GM19395 (cell line): ENCODE data around the gene RIPK4.
"Not testable (repeated sequence)": the region's sequence is repeated elsewhere in the genome, so short reads cannot be mapped to it uniquely, and the experiment has no call there.

Source experiments
- ATAC-seq: cut with Tn5 transposase; IDR thresholded peaks from one replicate; pipeline ENCODE4 v1.9.1; 2021; ENCODE audit warnings: mild to moderate bottlenecking, moderate library complexity; ENCODE audit not compliant: unreplicated experiment

RIPK4 gene

DNA sequence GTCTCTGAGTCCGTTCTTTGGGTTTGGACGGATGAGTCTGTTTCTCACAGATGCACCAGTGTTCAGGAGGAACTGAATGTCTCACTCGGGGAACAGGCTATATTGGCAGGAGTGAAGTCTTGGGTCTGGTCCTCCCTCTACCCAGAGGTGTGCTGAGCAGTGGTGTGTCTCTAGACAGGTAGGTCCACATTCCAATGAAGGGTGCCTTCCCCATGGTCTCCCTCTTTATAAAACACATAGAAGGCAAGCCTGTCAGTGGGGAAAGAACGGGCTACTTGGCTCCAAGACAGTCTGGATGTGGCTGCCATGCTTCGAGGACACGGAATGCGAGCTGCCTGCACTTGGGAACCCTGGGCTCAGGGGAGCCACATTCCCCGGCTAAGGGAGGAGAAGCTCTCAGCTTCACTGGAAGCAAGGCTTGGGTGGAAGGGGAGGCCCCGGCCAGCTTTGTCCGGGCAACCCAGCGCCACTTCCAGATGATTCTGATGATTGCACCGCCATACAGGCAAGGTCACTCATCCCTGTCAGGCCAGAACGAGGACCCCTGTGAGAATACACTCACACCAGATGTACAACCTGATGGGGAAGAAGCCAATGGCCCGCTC is 29.7 kb upstream of the RIPK4 start:
- ATAC-seq: no peak

DNA sequence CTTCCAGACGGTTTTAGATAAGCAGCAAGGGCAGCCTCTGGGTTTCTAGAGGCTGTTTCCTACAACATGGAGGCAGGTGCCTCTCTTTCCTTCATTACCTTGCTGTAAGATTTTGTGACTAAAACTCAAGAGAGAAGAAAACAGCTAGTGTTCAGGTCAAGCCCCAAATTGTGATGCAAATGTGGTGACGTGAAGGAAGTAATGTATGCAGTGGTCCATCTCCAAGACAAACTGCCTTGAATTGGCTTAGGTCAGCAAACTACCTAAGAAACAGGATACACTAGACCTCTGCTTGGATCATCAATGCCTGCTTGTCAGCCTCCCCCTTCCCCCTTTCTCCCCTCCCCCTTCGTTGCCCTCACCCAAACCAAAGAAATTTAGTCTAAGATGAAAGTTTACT is 28.9 kb upstream of the RIPK4 start:
- no peak for ATAC-seq

DNA sequence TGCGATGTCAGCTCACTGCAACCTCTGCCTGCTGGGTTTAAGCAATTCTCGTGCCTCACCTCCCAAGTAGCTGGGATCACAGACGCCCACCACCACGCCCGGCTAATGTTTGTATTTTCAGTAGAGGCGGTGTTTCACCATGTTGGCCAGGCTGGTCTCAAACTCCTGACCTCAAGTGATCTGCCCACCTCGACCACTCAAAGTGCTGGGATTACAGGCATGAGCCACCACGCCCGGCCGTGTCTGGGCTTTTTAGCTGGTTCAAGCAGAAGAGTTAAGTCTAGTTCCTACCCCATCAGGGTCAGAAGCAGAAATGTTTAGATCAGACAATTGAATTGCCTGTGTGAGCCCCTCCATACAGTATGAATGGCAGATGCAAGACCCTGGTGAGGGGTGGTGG is 27.7 kb upstream of the RIPK4 start:
- ATAC-seq: no peak

DNA sequence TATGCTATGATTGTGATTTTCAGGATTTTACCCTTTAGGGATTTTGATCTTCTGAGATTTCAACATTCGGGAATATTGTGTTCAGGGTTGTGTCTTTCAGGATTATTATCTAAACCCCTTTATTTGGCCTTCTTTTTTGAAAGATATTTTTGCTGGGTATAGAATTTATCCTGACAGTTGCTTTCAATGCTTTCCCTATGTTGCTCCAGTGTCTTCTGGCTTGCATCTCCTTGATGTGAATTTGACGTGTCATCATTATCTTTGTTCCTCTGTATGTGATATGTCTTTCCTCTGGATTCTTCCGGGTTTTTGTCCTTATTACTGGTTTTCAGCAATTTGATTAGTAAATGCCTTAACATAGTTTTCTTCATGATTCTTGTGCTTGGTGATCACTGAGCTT is 25.9 kb upstream of the RIPK4 start:
- ATAC-seq: no peak

DNA sequence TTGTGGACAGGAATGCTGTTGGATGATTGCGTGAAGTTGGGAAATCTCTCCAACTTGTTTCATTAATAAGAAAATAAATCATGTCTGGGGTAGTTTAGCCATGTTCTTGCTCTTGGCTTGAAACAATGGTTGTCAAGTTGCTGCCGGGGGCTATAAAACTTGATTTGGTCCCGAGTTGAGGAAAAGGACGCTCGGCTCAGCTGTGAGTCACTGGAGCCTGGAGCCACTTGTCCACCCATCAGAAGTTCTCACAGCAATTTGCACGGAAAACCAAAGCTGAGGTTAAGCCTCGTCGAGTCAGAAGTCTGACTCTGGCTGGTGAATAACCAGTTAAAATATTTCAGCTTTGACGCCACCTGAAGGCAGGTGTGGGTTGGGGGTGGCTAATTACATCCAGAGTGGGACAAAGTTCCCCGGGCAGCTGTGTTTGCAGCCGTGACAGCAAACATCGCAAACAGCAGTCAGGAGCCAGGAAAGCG is 19.7 kb upstream of the RIPK4 start:
- no peak for ATAC-seq

DNA sequence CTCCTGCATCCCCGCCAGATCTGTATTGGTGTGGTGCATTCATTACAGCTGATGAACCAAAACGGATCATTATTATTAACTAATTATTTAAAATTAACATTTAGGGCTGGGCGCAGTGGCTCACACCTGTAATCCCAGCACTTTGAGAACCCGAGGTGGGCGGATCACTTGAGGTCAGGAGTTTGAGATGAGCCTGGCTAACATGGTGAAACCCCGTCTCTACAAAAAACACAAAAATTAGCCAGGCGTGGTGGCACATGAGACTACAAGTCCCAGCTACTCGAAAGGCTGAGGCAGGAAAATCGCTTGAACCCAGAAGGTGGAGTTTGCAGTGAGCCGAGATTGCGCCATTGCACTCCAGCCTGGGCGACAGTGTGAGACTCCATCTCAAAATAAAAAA is 18.4 kb upstream of the RIPK4 start:
- ATAC-seq: not testable (repeated sequence)

DNA sequence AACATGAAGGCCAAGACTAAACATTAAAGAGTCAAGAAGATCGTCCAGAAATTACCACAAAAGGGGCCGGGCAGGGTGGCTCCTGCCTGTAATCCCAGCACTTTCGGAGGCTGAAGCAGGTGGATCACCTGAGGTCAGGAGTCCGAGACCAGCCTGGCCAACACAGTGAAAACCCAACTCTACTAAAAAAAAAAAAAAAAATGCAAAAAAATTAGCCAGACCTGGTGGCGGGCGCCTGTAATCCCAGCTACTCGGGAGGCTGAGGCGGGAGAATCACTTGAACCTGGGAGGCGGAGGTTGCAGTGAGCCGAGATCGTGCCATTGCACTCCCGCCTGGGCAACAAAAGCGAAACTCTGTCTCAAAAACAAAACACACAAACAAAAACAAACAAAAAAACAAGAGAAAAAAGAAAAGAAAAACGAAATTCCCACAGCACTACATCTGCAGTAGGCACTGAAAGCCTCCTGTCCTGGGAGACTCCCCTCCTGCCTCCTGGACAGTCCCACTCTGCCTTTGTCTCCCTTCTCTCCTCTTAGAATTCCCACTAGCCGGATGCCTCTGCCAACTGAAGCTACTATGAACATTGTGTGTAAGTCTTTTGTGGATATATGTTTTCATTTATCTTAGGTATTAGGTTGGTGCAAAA is 17.7 kb upstream of the RIPK4 start:
- ATAC-seq: no peak

DNA sequence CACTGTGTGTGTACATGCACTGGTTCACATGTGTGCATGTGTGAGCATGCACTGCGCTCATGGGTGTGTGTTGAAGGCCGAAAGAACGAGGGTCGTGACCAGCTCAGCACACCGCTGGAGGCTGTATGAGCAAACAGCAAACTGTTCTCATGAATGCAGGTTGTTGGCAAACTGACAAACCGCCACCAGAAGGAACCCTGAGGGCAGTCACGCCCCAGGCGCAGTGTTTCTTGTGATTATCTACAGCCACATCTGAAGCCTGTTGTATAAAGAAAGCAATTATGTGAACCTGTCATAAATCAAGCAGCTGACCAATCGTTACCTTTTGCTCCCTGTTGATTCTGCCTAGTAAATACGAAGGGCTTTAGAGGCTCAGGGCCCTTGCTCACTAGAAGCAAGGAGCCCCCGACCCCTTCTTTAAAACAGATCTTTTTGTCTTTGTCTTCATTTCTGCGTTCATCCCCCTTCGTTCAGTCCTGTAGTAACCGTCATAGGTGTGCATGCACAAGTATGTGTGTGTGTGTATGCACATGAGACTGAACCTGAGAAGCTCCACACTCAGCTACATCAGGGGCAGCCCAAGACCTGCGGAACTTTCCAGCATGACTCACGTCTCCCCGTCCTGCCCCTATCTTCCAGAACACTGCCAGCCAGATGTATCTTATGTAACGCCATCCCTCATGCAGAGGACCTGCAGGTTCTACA is 16.8 kb upstream of the RIPK4 start:
- no peak for ATAC-seq

DNA sequence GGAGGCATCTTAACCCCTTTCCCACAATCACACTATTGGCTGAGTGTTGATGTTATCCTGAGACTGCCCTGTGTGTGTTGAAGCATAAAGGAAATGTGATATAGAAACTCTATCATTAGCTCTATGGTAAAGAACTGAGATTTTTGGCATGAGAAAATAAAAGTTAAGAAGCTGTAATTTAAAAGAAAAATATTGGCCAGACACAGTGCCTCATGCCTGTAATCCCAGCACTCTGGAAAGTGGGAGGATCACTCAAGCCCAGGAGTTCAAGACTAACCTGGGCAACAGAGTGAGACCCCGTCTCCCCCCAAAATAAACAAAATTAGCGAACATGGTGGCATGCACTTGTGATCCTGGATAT is 14.2 kb upstream of the RIPK4 start:
- ATAC-seq: no peak

DNA sequence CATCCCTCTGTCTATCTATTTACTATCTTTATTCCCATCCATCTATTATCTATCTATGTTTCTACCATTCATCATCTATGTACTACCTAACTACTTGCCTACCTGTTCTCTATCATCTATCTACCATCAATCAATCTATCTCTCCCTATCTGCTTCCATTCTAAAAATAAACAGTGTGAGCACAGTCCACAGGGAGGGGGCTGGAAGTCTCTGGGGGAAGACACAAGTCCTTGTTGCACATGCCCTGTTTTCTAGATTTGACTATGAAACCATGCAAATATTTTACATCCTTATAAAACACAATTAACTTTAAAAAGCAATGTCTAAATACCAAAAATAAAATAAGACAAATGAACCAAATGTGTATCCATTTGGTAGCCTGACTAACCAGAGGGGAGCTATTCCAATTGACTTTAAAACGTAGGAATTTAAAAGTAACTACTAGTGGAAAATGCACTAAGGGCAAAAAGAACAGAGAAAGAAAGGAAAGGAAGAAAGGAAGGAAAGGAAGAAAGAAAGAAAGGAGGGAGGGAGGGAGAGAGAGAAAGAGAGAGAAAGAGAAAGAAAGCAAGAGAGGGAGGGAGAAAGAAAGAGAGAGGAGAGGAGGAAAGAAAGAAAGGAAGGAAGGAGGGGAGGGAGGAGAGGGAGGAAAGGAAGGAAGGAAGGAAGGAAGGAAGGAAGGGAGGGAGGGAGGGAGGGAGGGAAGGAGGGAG is 13.6 kb upstream of the RIPK4 start:
- no peak for ATAC-seq

DNA sequence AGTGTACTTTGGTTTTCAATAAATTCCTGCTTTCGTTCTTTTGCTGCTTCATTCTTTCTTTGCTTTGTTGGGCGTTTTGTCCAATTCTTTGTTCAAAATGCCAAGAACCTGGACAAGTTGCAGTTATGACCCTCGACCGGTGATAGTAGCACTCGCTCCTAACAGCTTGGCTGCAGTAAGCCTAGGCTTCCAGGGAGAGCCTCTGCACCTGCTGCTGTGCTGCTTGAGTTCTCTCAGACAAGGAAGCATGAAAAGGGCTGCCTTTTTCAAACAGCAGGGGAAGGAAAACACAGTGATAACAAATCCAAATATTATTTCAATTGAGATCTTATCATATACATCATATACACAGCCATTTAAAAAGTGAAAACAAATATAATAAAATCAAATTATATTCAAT is 12.8 kb upstream of the RIPK4 start:
- no peak for ATAC-seq

DNA sequence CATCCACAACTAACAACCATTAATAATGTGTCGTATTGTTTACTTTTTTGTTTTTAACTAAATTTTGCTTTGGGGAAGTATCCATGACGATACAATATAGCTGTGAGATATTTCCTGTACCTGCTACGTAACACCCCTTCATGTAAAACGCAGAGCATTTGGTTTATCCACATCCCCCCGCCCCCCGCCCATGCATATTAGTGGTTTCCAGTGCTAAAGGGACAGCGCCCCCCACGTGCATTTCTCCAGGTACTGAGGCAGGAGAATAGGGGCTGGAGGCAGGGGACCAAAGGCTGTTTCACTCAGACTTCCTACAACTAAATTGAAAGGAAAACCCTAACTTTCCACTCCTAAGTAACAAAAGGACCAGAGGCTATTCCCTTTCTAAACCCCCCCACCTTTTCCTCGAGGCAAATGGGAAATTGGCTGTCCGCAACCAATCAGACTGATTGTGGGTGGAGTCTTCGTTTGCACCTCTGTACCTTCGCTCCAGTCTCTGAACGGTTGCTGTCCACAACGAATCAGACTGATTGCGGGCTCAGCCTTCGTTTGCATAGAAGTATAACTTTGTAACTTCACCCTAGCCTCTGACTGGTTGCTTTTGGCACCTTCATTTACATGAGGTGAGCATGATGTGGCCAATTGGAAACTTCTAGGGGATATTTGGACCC is 12.2 kb upstream of the RIPK4 start:
- no peak for ATAC-seq

DNA sequence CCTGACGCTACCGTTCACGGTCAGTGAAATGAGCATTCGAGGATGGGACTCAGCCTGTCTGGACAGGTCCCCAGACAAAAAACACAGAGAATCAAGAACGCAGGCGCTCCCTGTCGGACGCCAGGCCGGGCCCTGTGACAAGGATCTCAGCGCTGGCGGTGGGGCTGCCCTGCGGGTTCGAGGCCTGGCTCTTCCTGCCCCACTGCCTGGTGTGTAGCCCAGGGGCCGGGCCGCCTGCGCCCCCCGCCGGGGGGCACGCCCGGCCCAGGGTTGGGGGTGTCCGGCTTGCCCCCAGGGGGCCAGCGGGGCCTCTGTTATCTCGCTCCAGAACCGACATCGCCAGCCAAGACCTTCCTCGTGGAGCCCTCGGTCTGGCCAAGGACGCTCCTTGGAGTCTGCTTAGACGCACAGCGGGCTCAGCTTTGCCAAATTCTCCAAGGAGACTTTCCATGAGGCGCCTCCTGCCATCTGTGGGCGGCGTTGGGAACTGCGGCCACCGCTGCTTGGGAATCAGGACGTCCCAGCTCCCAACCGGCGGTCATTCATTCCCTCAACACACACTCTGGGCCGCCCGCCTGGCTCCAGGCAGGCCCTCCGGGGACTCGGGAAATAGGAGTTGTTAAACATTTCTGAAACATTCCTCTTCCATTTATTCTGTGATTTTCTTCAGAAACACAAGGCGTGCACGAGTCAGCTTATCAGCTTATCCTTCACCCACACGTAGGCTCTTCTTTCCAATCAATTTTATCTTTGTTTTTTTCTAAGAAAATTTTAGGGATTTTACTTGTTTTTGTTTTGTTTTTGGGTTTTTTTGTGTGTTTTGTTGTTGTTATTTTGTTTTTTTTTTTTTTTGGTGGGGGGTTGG is 11.3 kb upstream of the RIPK4 start:
- no peak for ATAC-seq

DNA sequence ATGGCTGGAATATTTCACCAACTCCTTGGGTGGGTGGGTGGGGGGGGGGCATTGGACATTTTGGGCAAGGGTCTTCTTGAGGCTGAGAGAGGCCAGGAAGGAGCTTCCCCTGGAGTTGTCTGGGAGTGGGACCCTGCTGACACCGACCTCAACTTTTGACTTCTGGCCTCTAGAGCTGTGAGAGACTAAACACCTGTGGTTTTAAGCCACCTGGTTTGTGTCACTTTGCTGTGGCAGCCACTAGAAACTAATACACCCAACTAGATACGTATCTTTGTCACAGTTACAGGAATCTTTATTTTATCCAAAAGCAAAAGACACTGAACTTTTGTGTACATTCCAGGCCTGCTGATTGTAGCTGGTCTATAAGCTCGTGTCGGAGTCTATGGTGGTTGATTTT is 9.9 kb upstream of the RIPK4 start:
- no peak for ATAC-seq

DNA sequence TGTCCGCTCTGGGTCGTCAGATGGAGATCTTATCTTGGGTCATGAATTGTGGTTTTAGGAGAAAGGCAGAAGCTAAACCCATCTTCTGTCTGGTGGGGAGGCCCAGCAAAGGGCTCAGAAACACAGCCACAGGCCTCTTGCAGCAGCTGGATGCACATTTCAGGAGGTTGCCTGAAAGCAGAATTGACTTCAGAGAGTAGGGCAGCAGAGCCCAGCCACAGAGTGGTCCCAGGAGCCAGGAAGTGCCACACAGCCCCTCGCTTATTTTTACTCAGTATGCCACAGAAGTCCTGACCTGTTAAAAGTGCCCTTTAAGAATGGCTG is 8.3 kb upstream of the RIPK4 start:
- no peak for ATAC-seq

DNA sequence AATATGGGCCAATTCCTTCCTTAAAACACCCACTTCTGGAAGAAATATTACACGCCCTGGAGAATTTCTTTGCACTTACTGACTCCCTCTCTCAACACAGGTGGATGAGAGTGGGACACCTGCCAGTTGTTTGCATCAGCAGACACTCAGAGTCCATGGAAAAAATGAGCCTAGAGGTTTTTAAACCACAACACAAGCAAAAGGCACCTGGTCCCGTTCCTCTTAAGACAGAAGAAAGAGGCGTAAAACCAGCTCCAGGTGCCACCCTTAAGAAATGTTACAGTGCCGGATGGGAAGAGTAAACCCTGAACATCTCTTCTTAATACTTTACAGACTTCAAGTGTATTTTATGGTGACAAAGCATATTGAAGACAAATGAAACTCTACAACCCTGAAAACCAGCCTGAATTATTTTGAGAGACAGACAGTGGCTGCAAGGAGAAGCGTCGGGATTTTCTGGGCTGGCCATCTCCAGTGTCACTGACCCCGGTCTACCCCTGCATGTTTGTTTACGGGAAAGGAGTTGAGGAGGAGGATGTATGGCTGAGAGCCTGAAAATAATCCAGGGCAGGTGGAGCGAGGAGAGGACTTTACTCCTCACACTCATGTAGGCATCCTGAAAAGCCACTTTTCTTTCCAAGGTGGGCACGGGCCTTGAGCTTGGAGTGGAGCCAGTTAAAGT is 7.8 kb upstream of the RIPK4 start:
- ATAC-seq: no peak

DNA sequence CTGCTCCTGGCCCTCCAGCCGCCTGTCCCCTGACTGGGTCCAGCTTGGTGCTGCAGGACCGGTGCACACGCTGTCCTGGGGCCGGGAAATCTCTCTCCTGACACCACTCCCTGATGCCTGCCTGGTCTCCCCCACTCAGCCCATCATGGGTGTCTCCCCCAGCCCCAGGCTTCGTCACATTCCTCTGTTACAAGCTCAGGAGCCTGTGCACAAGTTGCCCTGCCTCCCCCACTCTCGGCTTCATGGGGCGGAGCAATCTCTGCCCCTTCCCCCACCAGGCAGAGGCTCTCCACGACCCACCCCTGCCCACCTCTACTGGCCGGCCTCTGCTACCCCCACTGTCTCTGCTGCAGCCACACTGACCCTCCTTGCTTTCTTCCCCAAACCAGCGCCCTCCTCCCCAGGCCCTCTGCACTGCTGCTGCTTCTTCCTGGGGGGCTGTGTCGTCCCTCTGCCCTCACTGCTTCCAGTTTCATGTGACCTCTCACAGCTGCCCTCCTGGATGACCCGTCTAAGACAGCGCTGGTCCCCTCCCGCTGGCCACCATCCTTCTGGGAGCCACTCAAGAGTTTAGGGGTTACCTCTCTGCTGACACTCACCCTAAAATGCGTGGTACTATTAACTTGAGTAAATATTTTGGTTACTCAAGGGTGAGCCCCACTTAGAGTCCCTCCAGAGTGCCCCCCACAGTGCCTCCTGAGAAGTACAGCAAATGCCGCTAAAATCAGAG is 5.7 kb upstream of the RIPK4 start:
- ATAC-seq: no peak

DNA sequence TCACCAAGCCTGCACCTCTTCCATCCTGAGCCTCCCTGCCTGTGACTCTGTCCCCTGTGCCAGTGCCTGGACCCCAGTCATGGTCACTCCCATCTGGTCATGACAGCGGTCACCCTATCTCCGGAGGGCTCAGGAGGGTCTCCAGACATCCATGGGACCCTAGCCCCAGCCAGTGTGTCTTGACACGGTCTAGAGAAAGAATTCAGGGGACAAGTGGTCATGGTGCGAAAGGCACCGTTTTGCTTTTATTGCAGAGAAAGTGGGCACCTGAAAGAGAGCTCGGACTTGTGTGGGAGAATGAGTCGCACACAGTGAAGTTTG is 4.7 kb upstream of the RIPK4 start:
- no peak for ATAC-seq

DNA sequence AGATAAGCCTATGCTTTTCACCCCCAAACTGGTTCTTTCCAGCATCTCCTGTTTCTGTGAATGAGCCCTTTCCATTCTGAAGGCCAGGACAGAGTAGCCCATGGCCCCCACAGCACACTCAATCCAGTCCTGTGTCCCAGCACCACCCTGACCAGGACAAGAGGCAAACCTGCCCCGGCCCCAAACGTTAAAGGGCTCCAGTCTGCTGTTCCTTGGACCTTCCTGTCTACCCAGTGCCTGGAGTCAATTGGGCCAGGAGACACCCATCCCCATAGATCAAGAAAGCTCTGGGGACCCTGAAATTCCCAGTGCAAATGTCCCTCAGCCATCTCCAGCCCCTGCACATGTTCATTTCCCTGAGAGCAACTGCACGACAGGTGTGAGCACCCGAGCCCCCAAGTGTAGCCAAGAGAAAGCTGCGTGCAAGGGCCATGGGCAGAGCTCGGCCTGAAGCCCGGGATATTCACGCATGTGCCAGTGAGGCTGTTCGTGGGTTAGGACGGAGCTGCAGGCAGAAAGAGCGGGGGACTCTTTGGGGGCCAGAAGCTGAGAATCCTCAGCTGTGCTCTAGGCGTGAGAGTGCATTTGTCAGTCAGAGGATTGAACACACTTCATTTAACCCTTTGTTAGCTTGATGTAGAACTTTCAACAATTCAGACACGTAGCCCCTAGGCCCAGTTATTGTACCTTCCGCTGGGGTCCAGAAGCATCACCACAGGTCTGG is 4.2 kb upstream of the RIPK4 start:
- no peak for ATAC-seq
